ENCODE results near the gene MAP3K14. TPM values are rescaled to one million over a fixed set of nuclear protein-coding genes. Genes with fewer than 3 reads are reported as not detected.

Gene MAP3K14
- total RNA-seq, 1 donor from 2014 or later, result 6.6 TPM

DNA sequence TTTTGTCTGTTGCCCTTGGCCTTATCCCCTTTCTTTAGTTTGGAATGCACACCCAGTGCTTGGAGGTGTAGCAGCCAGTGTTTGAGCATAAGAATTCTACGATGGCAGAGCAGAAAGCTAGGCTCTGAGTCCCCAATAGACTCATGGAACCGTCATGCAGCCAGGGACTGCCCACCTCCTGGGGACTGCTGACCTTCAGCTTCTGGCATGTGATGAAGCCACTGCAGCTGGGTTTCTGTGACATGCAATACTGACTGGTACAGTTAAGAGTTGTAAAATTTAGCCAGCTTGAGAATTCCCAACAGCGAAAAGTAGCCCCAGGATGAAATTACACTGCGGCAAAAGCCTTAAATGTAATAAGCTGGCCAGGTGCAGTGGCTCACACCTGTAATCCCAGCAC lies 9.0 kb upstream of the MAP3K14 start:
- no peak for DNase-seq (ENCODE audit: low read depth)
- no peak overlapping the region for H3K4me3 ChIP-seq (ENCODE audit: low read depth, low read length)
- TF ChIP-seq, protein P1, sequence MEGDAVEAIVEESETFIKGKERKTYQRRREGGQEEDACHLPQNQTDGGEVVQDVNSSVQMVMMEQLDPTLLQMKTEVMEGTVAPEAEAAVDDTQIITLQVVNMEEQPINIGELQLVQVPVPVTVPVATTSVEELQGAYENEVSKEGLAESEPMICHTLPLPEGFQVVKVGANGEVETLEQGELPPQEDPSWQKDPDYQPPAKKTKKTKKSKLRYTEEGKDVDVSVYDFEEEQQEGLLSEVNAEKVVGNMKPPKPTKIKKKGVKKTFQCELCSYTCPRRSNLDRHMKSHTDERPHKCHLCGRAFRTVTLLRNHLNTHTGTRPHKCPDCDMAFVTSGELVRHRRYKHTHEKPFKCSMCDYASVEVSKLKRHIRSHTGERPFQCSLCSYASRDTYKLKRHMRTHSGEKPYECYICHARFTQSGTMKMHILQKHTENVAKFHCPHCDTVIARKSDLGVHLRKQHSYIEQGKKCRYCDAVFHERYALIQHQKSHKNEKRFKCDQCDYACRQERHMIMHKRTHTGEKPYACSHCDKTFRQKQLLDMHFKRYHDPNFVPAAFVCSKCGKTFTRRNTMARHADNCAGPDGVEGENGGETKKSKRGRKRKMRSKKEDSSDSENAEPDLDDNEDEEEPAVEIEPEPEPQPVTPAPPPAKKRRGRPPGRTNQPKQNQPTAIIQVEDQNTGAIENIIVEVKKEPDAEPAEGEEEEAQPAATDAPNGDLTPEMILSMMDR (conservative IDR thresholded peaks at IDR 0.05; ENCODE audit: low read depth, low read length), result no peak

DNA sequence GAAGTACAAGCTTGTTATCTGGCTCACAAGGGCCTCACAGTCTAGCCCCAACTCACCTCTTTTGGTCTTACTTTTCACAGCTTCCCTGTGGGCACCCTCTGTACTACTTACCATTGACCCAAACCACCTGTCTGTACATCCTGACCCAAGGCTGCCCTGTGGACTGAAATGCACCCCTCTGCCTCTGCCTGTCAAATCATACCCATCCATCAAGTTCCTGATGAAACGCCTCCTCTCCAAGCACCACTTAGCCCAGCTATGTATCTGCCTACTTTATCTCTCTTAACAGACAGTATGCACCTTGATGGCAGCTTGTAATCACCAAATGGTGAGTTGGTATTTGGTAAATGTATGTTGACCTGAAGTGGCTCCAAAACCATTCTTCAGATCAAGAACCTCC lies 7.5 kb upstream of the MAP3K14 start:
- H3K4me3 ChIP-seq (ENCODE audit: low read depth, low read length), result no peak overlapping the region
- no peak for DNase-seq (ENCODE audit: low read depth)
- TF ChIP-seq, protein P1 (conservative IDR thresholded peaks at IDR 0.05; ENCODE audit: low read depth, low read length), result no peak

- no peak for DNase-seq (ENCODE audit: low read depth)
- no peak overlapping the region for H3K4me3 ChIP-seq (ENCODE audit: low read depth, low read length)
- TF ChIP-seq, protein P1 (conservative IDR thresholded peaks at IDR 0.05; ENCODE audit: low read depth, low read length), result no peak
These were observed 5.3 kb upstream of the MAP3K14 start for GRCh38 chr17:45322168-45322567.

- TF ChIP-seq, protein P1 (conservative IDR thresholded peaks at IDR 0.05; ENCODE audit: low read depth, low read length), result no peak
- peak; percentile 67 for DNase-seq (ENCODE audit: low read depth)
- H3K4me3 ChIP-seq (ENCODE audit: low read depth, low read length), result no peak overlapping the region
These were observed 4.2 kb upstream of the MAP3K14 start for GRCh38 chr17:45320931-45321461.

GRCh38 chr17:45320349-45320930 lies 3.6 kb upstream of the MAP3K14 start:
- H3K4me3 ChIP-seq (ENCODE audit: low read depth, low read length), result no peak overlapping the region
- TF ChIP-seq, protein P1 (conservative IDR thresholded peaks at IDR 0.05; ENCODE audit: low read depth, low read length), result no peak
- DNase-seq (ENCODE audit: low read depth), result no peak

GRCh38 chr17:45319239-45319703 lies 2.5 kb upstream of the MAP3K14 start:
- DNase-seq (ENCODE audit: low read depth), result peak; percentile 40
- no peak overlapping the region for H3K4me3 ChIP-seq (ENCODE audit: low read depth, low read length)

More at GRCh38 chr17:45319239-45319703, 2.5 kb upstream of the MAP3K14 start:
- TF ChIP-seq, protein P1 (conservative IDR thresholded peaks at IDR 0.05; ENCODE audit: low read depth, low read length), result no peak

Data from epithelial cell of proximal tubule (primary cell).